Common myeloid progenitor, CD34-positive (primary cell): ENCODE measurements around the gene ZER1.
A peak's percentile ranks its signal among the peaks of the same experiment; 100 is the strongest.
"Not testable (repeated sequence)": the region's sequence is repeated elsewhere in the genome, so short reads cannot be mapped to it uniquely, and the experiment has no call there.

ENCODE experiments used
- CTCF ChIA-PET: fragments of 350-600 bp; sonication (Branson Sonifier 250); formaldehyde crosslinking; loops from one replicate; lab custom pipeline; 2021; ENCODE audit warnings: antibody characterized with exemption; lab: Charles Lee
- POLR2A ChIA-PET: fragments of 350-600 bp; sonication (Branson Sonifier 250); formaldehyde crosslinking; loops from one replicate; lab custom pipeline; 2021; ENCODE audit warnings: antibody characterized with exemption; lab: Charles Lee
- DNase-seq, 3 donors: peaks; one replicate each; pipeline versions ENCODE4 v3.0.0 to v3.0.0-alpha.2; 2013
- H3K27ac ChIP-seq, 2 experiments: 1 replicate in 1 of 2; 2 replicates in 1 of 2; pipeline ENCODE4 v1.7.0; 2013; ENCODE audit warnings: inconsistent platforms in 2 of 2, low read length in 2 of 2, mild to moderate bottlenecking in 2 of 2, low read depth in 1 of 2, moderate library complexity in 1 of 2; ENCODE audit not compliant: severe bottlenecking in 2 of 2, insufficient read depth in 1 of 2, poor library complexity in 1 of 2
- H3K27me3 ChIP-seq, 5 experiments: replicated peaks in 2 of 5; 1 replicate in 3 of 5; 2 replicates in 2 of 5; pipeline versions ENCODE4 v1.6.1 to v1.7.0; 2013; ENCODE audit warnings: low read length in 4 of 5, mild to moderate bottlenecking in 2 of 5, moderate library complexity in 2 of 5, inconsistent platforms in 1 of 5; ENCODE audit not compliant: insufficient read depth in 5 of 5, control insufficient read depth in 4 of 5
- H3K36me3 ChIP-seq, 4 experiments: 1 replicate in 2 of 4; 2 replicates in 2 of 4; pipeline versions ENCODE4 v1.6.1 to v1.7.0; 2013; ENCODE audit warnings: low read length in 3 of 4, control low read depth in 1 of 4, mild to moderate bottlenecking in 1 of 4; ENCODE audit not compliant: control insufficient read depth in 4 of 4, insufficient read depth in 4 of 4
- H3K4me1 ChIP-seq, 4 experiments: 1 replicate in 3 of 4; 2 replicates in 1 of 4; pipeline versions ENCODE4 v1.6.1 to v1.7.1; 2013; ENCODE audit warnings: low read length in 3 of 4, mild to moderate bottlenecking in 3 of 4, control low read depth in 1 of 4, inconsistent platforms in 1 of 4, moderate library complexity in 1 of 4; ENCODE audit not compliant: control insufficient read depth in 4 of 4, insufficient read depth in 4 of 4; ENCODE audit errors: control extremely low read depth in 1 of 4
- H3K4me3 ChIP-seq, 7 experiments: 1 replicate in 4 of 7; 2 replicates in 3 of 7; pipeline versions ENCODE4 v1.5.1 to v1.7.0; 2013; ENCODE audit warnings: mild to moderate bottlenecking in 7 of 7, low read length in 6 of 7, moderate library complexity in 6 of 7, inconsistent platforms in 2 of 7, low read depth in 2 of 7, control low read depth in 1 of 7; ENCODE audit not compliant: insufficient read depth in 4 of 7, control insufficient read depth in 1 of 7; ENCODE audit errors: extremely low read depth in 1 of 7
- H3K9me3 ChIP-seq, 5 experiments: 1 replicate in 4 of 5; 2 replicates in 1 of 5; pipeline versions ENCODE4 v1.6.1 to v1.7.1; 2013; ENCODE audit warnings: low read length in 4 of 5, mild to moderate bottlenecking in 2 of 5, inconsistent platforms in 1 of 5, low read depth in 1 of 5, moderate library complexity in 1 of 5; ENCODE audit not compliant: control insufficient read depth in 4 of 5, insufficient read depth in 2 of 5; ENCODE audit errors: control extremely low read depth in 1 of 5
- WGBS: methylation state at CpG from one replicate; pipeline ENCODE4 v1.1.5; 2013; ENCODE audit not compliant: insufficient coverage; 5-methylcytosine and 5-hydroxymethylcytosine counted together

Gene ZER1

DNA sequence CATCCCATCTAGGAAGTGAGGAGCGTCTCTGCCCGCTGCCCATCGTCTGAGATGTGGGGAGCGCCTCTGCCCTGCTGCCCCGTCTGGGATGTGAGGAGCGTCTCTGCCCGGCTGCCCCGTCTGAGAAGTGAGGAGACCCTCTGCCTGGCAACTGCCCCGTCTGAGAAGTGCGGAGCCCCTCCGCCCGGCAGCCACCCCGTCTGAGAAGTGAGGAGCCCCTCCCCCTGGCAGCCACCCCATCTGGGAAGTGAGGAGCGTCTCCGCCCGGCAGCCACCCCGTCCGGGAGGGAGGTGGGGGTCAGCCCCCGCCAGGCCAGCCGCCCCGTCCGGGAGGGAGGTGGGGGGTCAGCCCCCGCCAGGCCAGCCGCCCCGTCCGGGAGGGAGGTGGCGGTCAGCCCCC is 8.4 kb upstream of the ZER1 start:
- H3K4me3 ChIP-seq, POLR2A ChIA-PET, CTCF ChIA-PET, DNase-seq, H3K9me3 ChIP-seq, H3K27me3 ChIP-seq, H3K27ac ChIP-seq, H3K36me3 ChIP-seq: not testable (repeated sequence)
- peaks cover 0 to 26% (median 14%) of the 10 kb centered on the region in 4 experiments for H3K4me1 ChIP-seq
- WGBS = 97% methylated on average over 15 of the region's 27 CpGs

DNA sequence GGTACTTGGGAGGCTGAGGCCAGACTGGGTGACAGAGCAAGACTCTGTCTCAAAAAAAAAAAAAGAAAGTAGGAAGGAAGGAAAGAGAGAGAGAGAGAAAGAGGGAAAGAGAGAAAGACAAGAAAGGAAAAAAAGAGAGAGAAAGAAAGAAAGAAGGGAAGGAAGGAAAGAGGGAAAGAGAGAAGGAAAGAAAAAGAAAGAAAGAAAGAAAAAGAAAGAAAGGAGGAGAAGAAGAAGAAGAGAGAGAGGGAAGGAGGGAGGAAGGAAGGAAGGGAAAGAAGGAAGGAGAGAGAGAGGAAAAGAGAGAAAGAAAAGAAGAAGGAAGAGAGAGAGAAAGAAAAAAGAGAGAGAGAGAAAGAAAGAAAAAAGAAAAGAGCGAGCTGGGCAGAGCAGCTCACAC is 3.1 kb upstream of the ZER1 start:
- no peaks in the 10 kb centered on the region for H3K36me3 ChIP-seq
- H3K4me1 ChIP-seq = peaks cover 2 to 17% (median 13%) of the 10 kb centered on the region in 4 experiments
- POLR2A ChIA-PET = no interaction called here
- H3K4me3 ChIP-seq = no peak overlapping the region
- H3K9me3 ChIP-seq = peaks cover 0 to 3% (median 2%) of the 10 kb centered on the region in 5 experiments
- no peak overlapping the region for H3K27ac ChIP-seq
- H3K27me3 ChIP-seq = no peaks in the 10 kb centered on the region
- WGBS = 100% methylated on average over 1 of the region's 1 CpG
- CTCF ChIA-PET = no interaction called here
- no peak for DNase-seq

DNA sequence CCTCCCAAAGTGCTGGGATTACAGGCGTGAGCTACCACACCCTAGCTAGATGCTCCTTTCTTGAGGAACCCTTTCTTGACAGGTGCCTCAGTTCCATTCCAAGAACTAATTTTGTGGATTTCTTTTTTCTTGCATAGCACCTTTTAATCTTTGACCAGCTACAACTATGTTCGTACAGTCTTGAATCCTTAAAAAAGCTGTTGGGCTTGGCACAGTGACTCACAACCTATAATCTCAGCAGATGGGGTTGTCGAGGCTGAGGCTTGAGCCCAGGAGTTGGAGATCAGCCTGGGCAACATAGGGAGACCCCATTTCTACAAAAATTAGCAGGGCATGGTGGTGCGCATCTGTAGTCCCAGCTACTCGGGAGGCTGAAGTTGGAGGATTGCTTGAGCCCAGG is 1.3 kb upstream of the ZER1 start:
- no peak overlapping the region for H3K27ac ChIP-seq
- H3K27me3 ChIP-seq = no peaks in the 10 kb centered on the region
- H3K36me3 ChIP-seq = peaks cover 0 to 3% (median under 1%) of the 10 kb centered on the region in 4 experiments
- peaks cover 2 to 17% (median 13%) of the 10 kb centered on the region in 4 experiments for H3K4me1 ChIP-seq
- CTCF ChIA-PET = interaction anchor here (0.9 to 4.1 kb wide), 4 partner anchors 9 to 37 kb away, joined by 3 to 18 read pairs (median 3); no protein-coding TSS in a partner anchor
- POLR2A ChIA-PET = no interaction called here
- WGBS = 96% methylated on average over 5 of the region's 5 CpGs
- peaks cover 0 to 3% (median 2%) of the 10 kb centered on the region in 5 experiments for H3K9me3 ChIP-seq
- H3K4me3 ChIP-seq = no peak overlapping the region
- DNase-seq = no peak

DNA sequence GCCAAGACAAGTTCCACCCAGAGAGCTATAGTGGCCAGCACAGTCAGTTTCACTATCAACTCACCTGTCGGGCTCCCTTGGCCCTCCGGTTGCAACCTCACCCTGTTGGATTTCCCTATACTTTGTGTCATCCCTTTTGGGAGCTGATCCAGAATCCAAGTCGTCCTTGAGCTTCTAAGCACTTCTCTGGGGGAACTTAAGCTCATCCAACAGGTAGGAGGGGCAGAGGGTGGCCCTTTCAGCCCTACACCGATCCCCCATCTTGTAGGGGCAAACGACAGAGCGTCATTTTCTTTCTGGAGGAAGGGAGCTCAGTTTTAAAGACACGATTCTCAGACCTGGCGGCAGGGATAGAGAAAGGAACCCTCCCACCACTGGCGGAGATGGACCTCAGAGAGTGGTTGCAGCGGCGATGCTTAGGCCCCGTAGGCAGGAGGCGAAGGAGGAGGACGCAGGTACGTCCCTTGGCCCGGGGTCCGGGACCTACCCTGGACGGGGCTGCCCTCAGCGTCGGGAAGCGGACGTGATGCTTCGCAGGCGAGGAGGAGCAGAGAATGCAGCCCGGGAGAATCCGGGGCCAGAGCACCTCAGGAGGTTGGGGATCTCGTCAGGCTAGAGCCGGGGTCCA is 519 bp downstream of the ZER1 start:
- ChIA-PET POLR2A (interaction anchor here (0.6 to 1.9 kb wide), 7 partner anchors 10 to 155 kb away, joined by 3 to 11 read pairs (median 3); partner anchors contain the start of gene ZDHHC12), CTCF (interaction anchor here (0.7 to 4.1 kb wide), 6 partner anchors 9 to 38 kb away, joined by 3 to 18 read pairs (median 5); no protein-coding TSS in a partner anchor)
- no peaks in the 10 kb centered on the region for H3K27me3 ChIP-seq
- H3K4me3 ChIP-seq = peak overlapping the region; percentile 70 to 100 (median 98)
- DNase-seq = peak in 2 of 3 donors; percentile 56 to 68
- 0% methylated on average over 28 of the region's 28 CpGs for WGBS
- H3K27ac ChIP-seq = peak overlapping the region; percentile 92 to 97
- peaks cover 2 to 17% (median 13%) of the 10 kb centered on the region in 4 experiments for H3K4me1 ChIP-seq
- peaks cover 3 to 7% (median 6%) of the 10 kb centered on the region in 4 experiments for H3K36me3 ChIP-seq
- H3K9me3 ChIP-seq = peaks cover 0 to 2% (median 2%) of the 10 kb centered on the region in 5 experiments

DNA sequence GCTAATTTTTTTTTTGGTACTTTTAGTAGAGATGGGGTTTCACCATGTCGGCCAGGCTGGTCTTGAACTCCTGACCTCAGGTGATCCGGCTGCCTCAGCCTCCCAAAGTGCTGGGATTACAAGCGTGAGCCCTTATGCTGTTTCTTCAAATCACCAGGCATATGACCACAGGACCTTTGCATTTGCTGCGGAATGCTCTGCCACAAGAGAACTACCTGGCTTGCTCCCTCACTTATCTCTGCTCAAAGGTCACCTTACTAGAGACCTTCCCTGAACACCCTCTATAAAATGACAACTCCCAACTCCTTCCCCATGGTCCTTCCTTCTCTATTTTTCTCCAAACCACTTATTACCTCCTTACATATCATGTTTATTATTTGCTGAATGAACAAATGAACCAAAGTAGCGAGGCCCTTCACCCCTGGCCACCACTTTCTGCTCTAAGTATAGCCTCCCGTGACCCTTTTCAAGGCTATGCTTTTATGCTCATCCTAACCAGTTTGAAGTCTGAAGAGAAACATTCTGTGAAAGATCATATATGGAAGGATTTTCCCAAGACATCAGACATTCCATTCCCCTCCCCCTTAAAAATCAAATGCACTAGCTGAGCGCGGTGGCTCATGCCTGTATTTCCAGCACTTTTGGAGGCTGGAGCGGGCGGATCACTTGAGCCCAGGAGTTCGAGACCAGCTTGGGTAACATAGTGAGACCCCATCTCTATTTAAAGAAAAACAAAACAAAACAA is 1.3 kb downstream of the ZER1 start:
- 92% methylated on average over 8 of the region's 11 CpGs for WGBS
- Histone ChIP-seq H3K4me3 (peak overlapping the region; percentile 70 to 100 (median 98)), H3K9me3 (no peaks in the 10 kb centered on the region), H3K27me3 (no peaks in the 10 kb centered on the region), H3K27ac (peak overlapping the region; percentile 92 to 97), H3K4me1 (peaks cover 2 to 17% (median 13%) of the 10 kb centered on the region in 4 experiments), H3K36me3 (peaks cover 3 to 10% (median 7%) of the 10 kb centered on the region in 4 experiments)
- POLR2A ChIA-PET = interaction anchor here (0.6 to 1.9 kb wide), 5 partner anchors 9 to 37 kb away, joined by 3 to 11 read pairs (median 5); no protein-coding TSS in a partner anchor
- CTCF ChIA-PET = interaction anchor here (0.9 to 4.1 kb wide), 5 partner anchors 9 to 37 kb away, joined by 3 to 18 read pairs (median 5); no protein-coding TSS in a partner anchor
- no peak for DNase-seq

DNA sequence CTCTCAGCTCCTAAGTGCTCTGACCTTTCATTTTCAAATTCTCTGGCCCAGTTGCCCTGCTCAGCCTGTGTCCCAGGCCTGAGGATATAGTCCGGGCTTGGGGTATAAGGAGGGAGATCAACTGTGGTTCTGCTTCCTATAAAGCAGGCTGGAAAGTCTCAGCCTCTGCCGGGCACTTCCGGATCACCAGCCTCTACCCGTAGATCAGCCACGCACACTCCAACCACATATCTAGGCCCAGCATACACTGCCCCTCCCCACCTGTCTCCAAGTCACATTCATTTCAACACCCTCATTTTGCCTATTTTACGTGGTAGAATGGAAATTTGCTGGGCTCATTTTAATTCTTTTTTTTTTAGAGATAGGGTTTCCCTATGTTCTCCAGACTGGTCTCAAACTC is 3.1 kb downstream of the ZER1 start:
- Histone ChIP-seq H3K9me3 (no peaks in the 10 kb centered on the region), H3K27ac (no peak overlapping the region), H3K36me3 (peaks cover 3 to 15% (median 7%) of the 10 kb centered on the region in 4 experiments), H3K4me3 (no peak overlapping the region), H3K4me1 (peaks cover 2 to 28% (median 19%) of the 10 kb centered on the region in 4 experiments), H3K27me3 (no peaks in the 10 kb centered on the region)
- POLR2A ChIA-PET = no interaction called here
- DNase-seq = no peak
- CTCF ChIA-PET = no interaction called here
- 95% methylated on average over 6 of the region's 6 CpGs for WGBS
